GM12874 (cell line): ENCODE measurements around the gene RALGAPA2.

ENCODE experiments used
- TF ChIP-seq, protein P1 (sequence below): IDR thresholded peaks from 2 replicates; pipeline ENCODE4 v1.5.1; 2011; ENCODE audit warnings: low read depth, mild to moderate bottlenecking, control low read depth, low read length, moderate library complexity; ENCODE audit not compliant: insufficient read depth

Gene RALGAPA2

DNA sequence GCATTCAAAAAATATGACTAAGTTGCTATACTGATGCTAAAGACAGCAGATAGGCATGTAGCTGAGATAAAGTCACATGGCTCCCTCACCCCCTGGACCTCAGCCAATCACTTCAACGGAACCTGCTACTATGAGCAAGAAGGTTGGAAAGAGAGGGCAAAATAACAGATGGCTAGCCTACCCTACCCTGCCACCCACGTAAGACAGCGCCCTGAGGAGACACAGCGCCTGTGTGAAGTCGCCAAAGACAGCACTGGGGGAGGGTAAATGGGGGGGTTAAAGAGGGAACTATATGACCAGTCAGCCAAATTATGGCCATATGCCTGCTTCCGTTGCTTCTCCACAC, 163.2 kb downstream of the RALGAPA2 start:
- TF ChIP-seq, protein P1, sequence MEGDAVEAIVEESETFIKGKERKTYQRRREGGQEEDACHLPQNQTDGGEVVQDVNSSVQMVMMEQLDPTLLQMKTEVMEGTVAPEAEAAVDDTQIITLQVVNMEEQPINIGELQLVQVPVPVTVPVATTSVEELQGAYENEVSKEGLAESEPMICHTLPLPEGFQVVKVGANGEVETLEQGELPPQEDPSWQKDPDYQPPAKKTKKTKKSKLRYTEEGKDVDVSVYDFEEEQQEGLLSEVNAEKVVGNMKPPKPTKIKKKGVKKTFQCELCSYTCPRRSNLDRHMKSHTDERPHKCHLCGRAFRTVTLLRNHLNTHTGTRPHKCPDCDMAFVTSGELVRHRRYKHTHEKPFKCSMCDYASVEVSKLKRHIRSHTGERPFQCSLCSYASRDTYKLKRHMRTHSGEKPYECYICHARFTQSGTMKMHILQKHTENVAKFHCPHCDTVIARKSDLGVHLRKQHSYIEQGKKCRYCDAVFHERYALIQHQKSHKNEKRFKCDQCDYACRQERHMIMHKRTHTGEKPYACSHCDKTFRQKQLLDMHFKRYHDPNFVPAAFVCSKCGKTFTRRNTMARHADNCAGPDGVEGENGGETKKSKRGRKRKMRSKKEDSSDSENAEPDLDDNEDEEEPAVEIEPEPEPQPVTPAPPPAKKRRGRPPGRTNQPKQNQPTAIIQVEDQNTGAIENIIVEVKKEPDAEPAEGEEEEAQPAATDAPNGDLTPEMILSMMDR: no peak

DNA sequence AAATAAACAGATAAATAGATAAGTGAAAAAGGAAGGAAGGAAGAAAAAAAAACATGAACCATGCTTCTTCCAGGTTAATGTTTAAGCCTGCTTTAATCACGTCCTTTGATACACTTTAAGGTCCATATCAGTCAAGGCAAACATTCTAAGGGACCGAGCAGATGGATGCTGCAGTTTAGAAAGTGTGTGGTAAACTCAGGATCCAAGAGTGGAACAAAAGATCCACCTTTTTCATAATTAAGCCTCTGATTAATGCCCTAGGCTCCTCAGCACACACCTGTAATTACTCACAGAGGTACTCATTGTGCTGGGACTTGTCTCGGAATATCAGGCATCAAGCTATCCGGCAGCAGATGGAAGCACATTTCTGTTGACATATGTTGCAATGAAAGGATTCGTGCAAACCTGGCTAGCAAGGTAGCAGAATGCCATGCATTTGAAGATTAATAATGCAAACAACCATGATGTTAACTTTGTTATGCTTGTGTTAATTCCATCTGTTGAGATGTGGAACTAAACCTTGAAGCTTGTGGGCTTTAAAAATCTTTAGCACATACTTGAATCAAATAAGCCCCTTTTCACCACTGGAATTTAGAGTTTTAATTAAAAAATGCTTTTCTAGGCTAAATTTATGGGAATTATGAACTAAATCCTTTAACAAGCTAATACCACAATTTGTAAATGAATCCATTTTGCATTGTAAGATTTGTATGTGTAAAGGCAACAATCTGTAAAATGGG, 163.7 kb downstream of the RALGAPA2 start:
- TF ChIP-seq, protein P1: no peak

DNA sequence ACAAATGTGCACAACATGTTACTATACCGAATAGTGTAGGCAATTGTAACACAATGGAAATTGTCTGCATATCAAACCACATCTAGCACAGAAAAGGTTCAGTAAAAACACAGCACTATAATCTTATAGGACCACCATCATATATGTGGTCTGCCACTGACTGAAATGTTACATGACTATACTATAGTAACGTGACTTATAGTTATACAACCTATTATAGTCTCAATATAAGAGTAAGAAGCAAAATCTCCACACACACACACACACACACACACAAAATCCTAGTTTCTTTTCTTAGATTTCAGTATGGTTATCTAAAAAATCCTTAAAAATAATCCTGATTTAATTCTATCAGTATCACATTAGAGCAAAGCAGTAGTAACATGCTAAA, 164.6 kb downstream of the RALGAPA2 start:
- TF ChIP-seq, protein P1: no peak

DNA sequence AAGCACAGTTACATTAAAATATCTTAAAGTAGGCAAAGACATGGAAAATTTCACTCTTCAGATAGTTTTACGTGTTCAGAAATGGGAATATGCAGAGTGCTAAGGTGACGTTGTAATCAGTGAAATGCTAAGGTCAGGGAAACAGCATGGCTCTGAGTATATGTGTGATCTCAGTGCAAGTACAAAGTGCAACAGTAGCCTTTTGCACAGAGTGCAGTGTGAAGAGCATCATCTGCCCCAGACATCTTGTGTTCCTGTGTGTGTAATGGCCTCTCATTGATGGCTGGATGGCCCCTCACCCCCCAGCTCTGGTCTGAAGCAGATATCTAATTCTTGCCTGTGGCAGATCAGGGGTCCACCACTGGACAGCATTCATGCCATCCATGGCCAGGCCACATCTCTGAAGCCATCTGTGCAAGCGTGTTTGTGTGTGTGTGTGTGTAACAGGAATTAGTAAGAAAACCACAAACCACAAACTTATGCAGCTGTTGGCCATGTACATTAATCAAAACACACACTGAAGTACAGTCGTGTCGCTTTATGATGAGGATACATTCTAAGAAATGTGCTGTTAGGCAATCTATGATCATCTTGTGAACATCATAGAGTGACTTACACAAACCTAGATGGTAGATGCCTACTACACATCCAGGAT, 165.1 kb downstream of the RALGAPA2 start:
- TF ChIP-seq, protein P1: no peak

DNA sequence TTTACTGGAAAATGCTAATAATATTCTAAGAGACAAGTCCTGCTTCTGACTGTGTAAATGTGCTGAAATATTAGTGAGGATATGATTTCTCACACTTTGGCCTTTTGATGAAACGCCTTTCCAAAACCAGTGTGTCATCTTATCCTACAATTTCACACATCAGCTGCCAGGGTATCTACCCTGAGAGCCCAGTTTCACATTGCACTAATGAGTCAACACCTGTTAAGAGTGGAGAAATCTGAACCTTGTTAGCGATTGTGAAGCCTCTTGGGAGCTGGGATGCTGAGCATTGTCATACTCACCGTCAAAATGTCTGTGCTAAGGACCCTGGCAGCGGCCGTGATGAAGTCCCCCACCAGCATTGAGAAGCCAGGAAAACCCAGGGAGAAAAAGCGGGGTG, 166.0 kb downstream of the RALGAPA2 start:
- TF ChIP-seq, protein P1: no peak

DNA sequence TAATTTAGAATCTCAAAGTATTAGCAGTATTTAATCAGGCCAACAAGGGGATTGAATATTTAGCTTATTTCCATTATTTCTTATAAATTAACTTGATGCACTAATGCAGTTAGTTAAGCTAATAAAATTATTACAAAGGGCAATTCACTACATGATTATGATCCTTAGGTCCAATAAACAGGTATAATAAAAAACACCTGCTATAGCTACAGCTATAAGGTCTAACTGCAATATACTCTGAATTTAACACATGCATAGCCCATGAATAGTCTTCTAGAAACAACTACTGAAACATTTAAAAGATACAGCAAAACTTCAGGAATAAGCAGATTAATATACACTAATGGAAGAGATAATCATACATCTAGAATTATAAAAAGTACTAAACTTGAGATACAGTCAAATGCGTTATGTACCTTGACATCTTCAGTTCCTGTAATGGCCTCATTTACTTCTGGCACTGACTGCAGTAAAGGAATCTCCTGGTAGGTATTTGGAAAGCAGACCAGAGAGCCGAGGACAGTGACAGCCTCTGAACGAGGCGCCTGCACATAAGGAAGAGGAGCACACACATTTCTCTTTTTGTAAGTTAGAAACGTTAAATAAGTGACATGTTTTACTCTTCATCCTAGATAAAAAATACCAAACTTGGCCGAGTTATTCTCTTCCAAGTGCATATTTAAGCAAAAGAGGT, 176.1 kb downstream of the RALGAPA2 start:
- TF ChIP-seq, protein P1: no peak

DNA sequence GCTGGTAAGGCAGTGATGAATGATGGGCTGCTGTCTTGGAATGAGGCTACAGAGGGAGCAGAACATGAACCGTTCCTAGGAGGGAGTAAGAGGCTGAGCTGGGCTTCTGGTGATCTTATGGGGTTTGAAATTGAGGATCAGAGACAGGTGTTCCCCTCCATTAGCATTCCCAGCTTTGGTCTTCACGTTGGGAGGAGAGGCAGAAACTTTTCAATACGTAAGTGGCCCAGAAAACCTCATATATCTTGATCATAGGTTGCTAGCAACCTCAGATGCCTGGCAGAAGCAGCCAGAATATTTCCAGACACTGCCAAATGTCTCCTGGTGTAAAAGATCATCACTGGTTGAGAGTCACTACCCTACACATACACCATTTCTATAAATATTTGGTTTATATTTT, 177.4 kb downstream of the RALGAPA2 start:
- TF ChIP-seq, protein P1: no peak
